ENCODE measurements around the gene MYO5A.

DNA sequence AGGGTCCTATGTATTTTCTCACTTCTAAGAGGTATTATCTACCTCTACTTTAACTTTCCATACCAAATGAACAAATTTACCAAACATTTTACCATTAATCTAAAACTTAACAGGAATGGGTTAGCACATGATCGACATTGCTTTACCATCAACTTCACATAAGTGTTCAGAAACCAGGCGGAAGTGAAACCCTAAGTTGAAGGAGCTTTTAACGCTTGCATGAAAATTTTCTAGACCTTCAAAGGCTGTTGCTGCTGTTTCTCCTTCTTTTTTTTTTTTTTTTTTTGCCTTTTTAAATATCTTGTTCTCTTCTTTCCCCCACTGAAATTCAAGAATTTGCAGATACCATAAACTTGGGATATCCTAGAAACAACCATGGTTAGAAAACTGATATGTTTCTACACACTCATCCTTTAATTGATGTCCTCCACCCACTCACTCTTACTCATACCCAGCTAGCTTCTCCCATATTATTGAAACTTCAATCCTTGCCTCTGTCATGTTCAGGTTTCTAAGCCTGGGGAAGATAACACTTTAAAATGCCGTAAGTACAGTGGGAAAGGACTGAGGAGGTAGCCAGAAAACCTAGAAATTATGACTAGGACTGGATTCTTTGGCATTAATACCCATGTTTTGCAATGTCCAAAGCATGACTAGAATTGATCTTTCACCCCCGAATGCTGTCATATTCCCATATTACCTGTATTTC is 24.7 kb downstream of the MYO5A start:
- TF ChIP-seq EZH2phosphoT487 (IDR thresholded peaks at IDR 0.05; ENCODE audit: borderline replicate concordance, low read depth, low read length), result no peak
- TF ChIP-seq, protein P1, sequence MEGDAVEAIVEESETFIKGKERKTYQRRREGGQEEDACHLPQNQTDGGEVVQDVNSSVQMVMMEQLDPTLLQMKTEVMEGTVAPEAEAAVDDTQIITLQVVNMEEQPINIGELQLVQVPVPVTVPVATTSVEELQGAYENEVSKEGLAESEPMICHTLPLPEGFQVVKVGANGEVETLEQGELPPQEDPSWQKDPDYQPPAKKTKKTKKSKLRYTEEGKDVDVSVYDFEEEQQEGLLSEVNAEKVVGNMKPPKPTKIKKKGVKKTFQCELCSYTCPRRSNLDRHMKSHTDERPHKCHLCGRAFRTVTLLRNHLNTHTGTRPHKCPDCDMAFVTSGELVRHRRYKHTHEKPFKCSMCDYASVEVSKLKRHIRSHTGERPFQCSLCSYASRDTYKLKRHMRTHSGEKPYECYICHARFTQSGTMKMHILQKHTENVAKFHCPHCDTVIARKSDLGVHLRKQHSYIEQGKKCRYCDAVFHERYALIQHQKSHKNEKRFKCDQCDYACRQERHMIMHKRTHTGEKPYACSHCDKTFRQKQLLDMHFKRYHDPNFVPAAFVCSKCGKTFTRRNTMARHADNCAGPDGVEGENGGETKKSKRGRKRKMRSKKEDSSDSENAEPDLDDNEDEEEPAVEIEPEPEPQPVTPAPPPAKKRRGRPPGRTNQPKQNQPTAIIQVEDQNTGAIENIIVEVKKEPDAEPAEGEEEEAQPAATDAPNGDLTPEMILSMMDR (conservative IDR thresholded peaks at IDR 0.05; ENCODE audit: low read length), result no peak
